Esophagus muscularis mucosa (tissue), 4 donors: ENCODE results near the gene MADD. TPM values are rescaled to one million over a fixed set of nuclear protein-coding genes. Genes with fewer than 3 reads are reported as not detected.

Experiments used
- DNase-seq: peaks from one replicate; pipeline ENCODE4 v3.0.0-alpha.2; 2017; ENCODE audit errors: extremely low spot score
- H3K27ac ChIP-seq, 4 donors: fragments of 200-600 bp; sonication (generic); replicated peaks in 1 of 4; 1 replicate in 3 of 4; 2 replicates in 1 of 4; pipeline ENCODE4 v1.5.1; 2016 to 2019; ENCODE audit warnings: mild to moderate bottlenecking in 1 of 4
- H3K27me3 ChIP-seq, 4 donors: fragments of 200-600 bp; sonication (generic); one replicate each; pipeline versions ENCODE4 v1.5.1 to v1.6.0; 2016 to 2019
- H3K36me3 ChIP-seq, 4 donors: fragments of 200-600 bp; sonication (generic); one replicate each; pipeline ENCODE4 v1.5.1; 2016 to 2019
- H3K4me1 ChIP-seq, 4 donors: fragments of 200-600 bp; sonication (generic); one replicate each; pipeline ENCODE4 v1.5.1; 2016 to 2019
- H3K4me3 ChIP-seq, 4 donors: fragments of 200-600 bp; sonication (generic); 1 replicate in 2 of 4; 2 replicates in 2 of 4; pipeline ENCODE4 v1.5.1; 2016 to 2019; ENCODE audit warnings: mild to moderate bottlenecking in 4 of 4, moderate library complexity in 1 of 4
- H3K9me3 ChIP-seq, 4 donors: fragments of 200-600 bp; sonication (generic); 1 replicate in 3 of 4; 2 replicates in 1 of 4; pipeline ENCODE4 v1.5.1; 2016 to 2019
- EP300 ChIP-seq: sonication (generic); formaldehyde crosslinking; IDR thresholded peaks from one replicate; pipeline ENCODE4 v1.6.1; 2017; ENCODE audit warnings: antibody characterized with exemption
- POLR2A ChIP-seq: fragments of 450-650 bp; IDR thresholded peaks from one replicate; pipeline ENCODE4 v1.6.1; 2017; ENCODE audit warnings: antibody characterized with exemption, moderate library complexity, mild to moderate bottlenecking, low read depth
- POLR2AphosphoS5 ChIP-seq, 2 donors: sonication (generic); formaldehyde crosslinking; IDR thresholded peaks; one replicate each; pipeline ENCODE4 v1.6.1; 2017; ENCODE audit warnings: antibody characterized with exemption in 2 of 2
- WGBS: methylation state at CpG from one replicate; pipeline ENCODE4 v1.1.5; 2018; 5-methylcytosine and 5-hydroxymethylcytosine counted together
- intact Hi-C: fragments of 100-400 bp; cut with DNase I; formaldehyde crosslinking; loops from one replicate; pipeline ENCODE4 v1.15.1; 2023
- total RNA-seq, 4 donors: library from RNA; depleted of rRNA; stranded (reverse); fragments of >200 nt; gene quantifications; one replicate each; pipeline versions ENCODE4 v1.1.0 to v1.2.1, GENCODE V29; 2016
- TF ChIP-seq, protein P1 (sequence below), 3 experiments: fragments of 200-600 bp in 2 of 3; fragments of 450-650 bp in 1 of 3; sonication (generic) in 2 of 3; IDR thresholded peaks; one replicate each; pipeline ENCODE4 v1.5.1; 2017 to 2019; ENCODE audit warnings: antibody characterized with exemption in 3 of 3, mild to moderate bottlenecking in 2 of 3, moderate library complexity in 1 of 3

The MADD gene
- total RNA-seq, 4 donors from 2014 or later, result 27.8 to 35.4 (median 32.7) TPM

DNA sequence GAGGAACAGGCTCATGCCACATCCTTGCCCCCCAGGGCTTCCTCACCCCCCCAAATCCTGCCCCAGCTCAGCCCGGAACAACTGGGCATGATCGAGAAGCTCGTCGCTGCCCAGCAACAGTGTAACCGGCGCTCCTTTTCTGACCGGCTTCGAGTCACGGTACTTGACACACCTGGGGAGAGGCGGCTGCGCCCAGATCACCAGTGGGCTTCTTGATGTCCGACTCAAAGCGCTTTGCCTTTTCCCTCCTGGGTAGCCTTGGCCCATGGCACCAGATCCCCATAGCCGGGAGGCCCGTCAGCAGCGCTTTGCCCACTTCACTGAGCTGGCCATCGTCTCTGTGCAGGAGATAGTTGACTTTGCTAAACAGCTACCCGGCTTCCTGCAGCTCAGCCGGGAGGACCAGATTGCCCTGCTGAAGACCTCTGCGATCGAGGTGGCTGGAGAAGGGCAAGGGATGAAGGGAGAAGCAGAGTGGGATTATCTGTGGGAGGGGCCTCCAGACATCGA, 8.6 kb upstream of the MADD start:
- Histone ChIP-seq H3K9me3 (no peaks in the 10 kb centered on the region), H3K27ac (no peak overlapping the region), H3K4me1 (peaks cover 36 to 39% (median 38%) of the 10 kb centered on the region in 4 donors), H3K36me3 (peaks cover 0 to 30% (median 9%) of the 10 kb centered on the region in 4 donors), H3K4me3 (no peak overlapping the region), H3K27me3 (no peaks in the 10 kb centered on the region)
- intact Hi-C loops, result no loop called here
- no peak for DNase-seq
- WGBS, result 95% methylated on average over 16 of the region's 22 CpGs
- TF ChIP-seq POLR2AphosphoS5 (IDR thresholded peaks at IDR 0.05) (no peak), POLR2A (no peak), EP300 (no peak)
- TF ChIP-seq, protein P1, sequence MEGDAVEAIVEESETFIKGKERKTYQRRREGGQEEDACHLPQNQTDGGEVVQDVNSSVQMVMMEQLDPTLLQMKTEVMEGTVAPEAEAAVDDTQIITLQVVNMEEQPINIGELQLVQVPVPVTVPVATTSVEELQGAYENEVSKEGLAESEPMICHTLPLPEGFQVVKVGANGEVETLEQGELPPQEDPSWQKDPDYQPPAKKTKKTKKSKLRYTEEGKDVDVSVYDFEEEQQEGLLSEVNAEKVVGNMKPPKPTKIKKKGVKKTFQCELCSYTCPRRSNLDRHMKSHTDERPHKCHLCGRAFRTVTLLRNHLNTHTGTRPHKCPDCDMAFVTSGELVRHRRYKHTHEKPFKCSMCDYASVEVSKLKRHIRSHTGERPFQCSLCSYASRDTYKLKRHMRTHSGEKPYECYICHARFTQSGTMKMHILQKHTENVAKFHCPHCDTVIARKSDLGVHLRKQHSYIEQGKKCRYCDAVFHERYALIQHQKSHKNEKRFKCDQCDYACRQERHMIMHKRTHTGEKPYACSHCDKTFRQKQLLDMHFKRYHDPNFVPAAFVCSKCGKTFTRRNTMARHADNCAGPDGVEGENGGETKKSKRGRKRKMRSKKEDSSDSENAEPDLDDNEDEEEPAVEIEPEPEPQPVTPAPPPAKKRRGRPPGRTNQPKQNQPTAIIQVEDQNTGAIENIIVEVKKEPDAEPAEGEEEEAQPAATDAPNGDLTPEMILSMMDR (IDR thresholded peaks at IDR 0.05), result no peak

DNA sequence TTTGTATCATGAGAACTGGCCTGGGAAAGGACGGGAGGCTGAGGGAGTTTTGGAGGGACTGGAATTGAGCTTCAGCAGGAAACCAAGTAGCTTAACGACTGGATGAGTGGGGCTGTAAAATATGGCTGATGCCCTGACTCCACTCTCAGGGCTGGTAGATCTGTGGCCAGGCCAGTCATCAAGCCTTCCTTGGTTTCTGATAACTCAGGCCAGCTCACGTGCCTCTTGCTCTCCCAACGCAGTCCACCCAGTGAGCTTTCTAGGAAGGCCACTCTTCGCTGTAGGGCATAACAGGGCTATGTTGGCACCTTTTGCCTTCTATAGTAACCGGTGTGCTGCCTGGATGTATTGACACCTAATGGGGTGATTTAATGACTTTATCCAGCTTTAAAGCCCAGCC, 5.8 kb upstream of the MADD start:
- Histone ChIP-seq H3K27me3 (no peaks in the 10 kb centered on the region), H3K27ac (no peak overlapping the region), H3K9me3 (no peaks in the 10 kb centered on the region), H3K4me1 (peaks cover 23 to 29% (median 24%) of the 10 kb centered on the region in 4 donors), H3K36me3 (peaks cover 0 to 30% (median 9%) of the 10 kb centered on the region in 4 donors), H3K4me3 (no peak overlapping the region)
- intact Hi-C loops, result no loop called here
- TF ChIP-seq, protein P1 (IDR thresholded peaks at IDR 0.05), result no peak
- no peak for TF ChIP-seq POLR2A
- no peak for TF ChIP-seq EP300
- no peak for TF ChIP-seq POLR2AphosphoS5 (IDR thresholded peaks at IDR 0.05)
- WGBS, result 91% methylated on average over 6 of the region's 6 CpGs
- no peak for DNase-seq

DNA sequence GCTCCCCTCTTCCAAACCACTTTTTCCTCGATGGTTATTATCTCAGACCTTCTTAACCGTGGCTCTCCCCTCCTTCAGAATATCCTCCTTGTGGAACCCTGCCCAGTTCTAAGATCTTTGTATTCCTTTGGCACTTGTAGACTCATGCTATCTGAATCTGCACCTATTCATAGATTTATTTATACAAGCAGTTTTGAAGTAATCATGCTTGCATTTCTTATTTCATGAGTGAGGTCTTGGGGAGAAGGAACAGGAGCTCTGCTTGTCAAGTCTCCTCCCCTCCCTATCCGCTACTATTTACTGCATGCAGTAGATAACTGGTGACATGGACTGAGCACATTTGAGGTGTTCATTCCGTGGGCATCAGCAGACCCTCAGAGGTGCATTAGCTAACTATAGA, 5.4 kb upstream of the MADD start:
- intact Hi-C loops, result no loop called here
- H3K27ac ChIP-seq, result no peak overlapping the region
- H3K36me3 ChIP-seq, result peaks cover 0 to 30% (median 9%) of the 10 kb centered on the region in 4 donors
- H3K4me3 ChIP-seq, result no peak overlapping the region
- no peaks in the 10 kb centered on the region for H3K27me3 ChIP-seq
- no peak for DNase-seq
- 68% methylated on average over 4 of the region's 4 CpGs for WGBS
- TF ChIP-seq POLR2A (no peak), EP300 (no peak), POLR2AphosphoS5 (IDR thresholded peaks at IDR 0.05) (no peak)
- TF ChIP-seq, protein P1 (IDR thresholded peaks at IDR 0.05), result no peak
- no peaks in the 10 kb centered on the region for H3K9me3 ChIP-seq
- H3K4me1 ChIP-seq, result peaks cover 20 to 26% (median 22%) of the 10 kb centered on the region in 4 donors

DNA sequence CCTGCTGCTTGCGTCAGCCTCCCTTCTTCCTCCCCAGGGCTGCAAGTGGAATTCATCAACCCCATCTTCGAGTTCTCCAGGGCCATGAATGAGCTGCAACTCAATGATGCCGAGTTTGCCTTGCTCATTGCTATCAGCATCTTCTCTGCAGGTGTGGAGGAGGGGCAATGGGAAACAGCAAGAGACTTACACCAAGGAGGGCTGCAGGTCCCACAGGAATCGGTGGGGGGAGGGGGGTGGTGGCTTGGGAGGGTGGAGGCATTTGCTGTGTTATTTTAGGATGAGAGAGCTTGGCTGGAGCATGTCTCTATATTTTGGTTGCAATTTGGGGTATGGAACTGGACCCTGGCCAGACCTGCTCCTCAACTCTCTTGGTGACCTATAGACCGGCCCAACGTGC, 2.1 kb upstream of the MADD start:
- intact Hi-C loops, result loop anchor here (5.0 kb wide), 1 partner anchor 91 kb away; the partner anchor contains the start of gene ARFGAP2
- WGBS, result 62% methylated on average over 6 of the region's 6 CpGs
- no peaks in the 10 kb centered on the region for H3K27me3 ChIP-seq
- H3K4me1 ChIP-seq, result peaks cover 36 to 45% (median 44%) of the 10 kb centered on the region in 4 donors
- H3K4me3 ChIP-seq, result no peak overlapping the region
- TF ChIP-seq EP300 (no peak), POLR2A (no peak), POLR2AphosphoS5 (IDR thresholded peaks at IDR 0.05) (no peak)
- TF ChIP-seq, protein P1 (IDR thresholded peaks at IDR 0.05), result no peak
- H3K36me3 ChIP-seq, result peaks cover 0 to 5% (median 2%) of the 10 kb centered on the region in 4 donors
- no peak for DNase-seq
- peak overlapping the region in 1 of 4 donors; percentile 90 for H3K27ac ChIP-seq
- no peaks in the 10 kb centered on the region for H3K9me3 ChIP-seq
